Body of pancreas (tissue), 4 donors: ENCODE measurements around the gene PNPLA3.

Source experiments
- POLR2A ChIP-seq, 3 donors: fragments of 450-650 bp; IDR thresholded peaks; one replicate each; pipeline ENCODE4 v1.6.1; 2016; ENCODE audit warnings: antibody characterized with exemption in 3 of 3, mild to moderate bottlenecking in 2 of 3
- TF ChIP-seq, protein P1 (sequence below), 7 experiments: fragments of 450-650 bp in 4 of 7; fragments of 200-600 bp in 3 of 7; sonication (generic) in 3 of 7; IDR thresholded peaks; one replicate each; pipeline ENCODE4 v1.5.1; 2016 to 2019; ENCODE audit warnings: antibody characterized with exemption in 7 of 7

DNA sequence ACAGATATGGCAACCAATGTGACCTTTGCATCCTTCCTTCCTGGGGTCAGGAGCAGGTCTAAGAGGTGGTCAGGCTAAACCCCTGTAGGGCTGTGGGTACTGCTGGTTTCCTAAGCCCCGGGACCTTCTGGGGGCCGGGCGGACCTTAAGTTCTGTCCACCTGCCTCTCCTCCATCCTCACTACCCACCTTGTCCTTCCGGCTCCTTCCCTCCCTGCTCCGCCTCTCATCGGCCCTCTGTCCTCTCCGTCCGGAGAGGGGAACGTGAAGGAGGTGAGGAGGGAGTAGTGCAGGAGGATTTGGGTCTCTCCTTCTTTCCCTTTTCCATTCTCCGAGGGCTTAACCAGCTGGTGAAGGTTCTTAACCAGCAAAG lies 72.2 kb downstream of the PNPLA3 start:
- TF ChIP-seq, protein P1, sequence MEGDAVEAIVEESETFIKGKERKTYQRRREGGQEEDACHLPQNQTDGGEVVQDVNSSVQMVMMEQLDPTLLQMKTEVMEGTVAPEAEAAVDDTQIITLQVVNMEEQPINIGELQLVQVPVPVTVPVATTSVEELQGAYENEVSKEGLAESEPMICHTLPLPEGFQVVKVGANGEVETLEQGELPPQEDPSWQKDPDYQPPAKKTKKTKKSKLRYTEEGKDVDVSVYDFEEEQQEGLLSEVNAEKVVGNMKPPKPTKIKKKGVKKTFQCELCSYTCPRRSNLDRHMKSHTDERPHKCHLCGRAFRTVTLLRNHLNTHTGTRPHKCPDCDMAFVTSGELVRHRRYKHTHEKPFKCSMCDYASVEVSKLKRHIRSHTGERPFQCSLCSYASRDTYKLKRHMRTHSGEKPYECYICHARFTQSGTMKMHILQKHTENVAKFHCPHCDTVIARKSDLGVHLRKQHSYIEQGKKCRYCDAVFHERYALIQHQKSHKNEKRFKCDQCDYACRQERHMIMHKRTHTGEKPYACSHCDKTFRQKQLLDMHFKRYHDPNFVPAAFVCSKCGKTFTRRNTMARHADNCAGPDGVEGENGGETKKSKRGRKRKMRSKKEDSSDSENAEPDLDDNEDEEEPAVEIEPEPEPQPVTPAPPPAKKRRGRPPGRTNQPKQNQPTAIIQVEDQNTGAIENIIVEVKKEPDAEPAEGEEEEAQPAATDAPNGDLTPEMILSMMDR (IDR thresholded peaks at IDR 0.05): no peak
- TF ChIP-seq POLR2A (IDR thresholded peaks at IDR 0.05): no peak
